M059J (cell line): ENCODE measurements around the gene SLC5A11. TPM values are rescaled to one million over a fixed set of nuclear protein-coding genes. Genes with fewer than 3 reads are reported as not detected.
"Not testable (repeated sequence)": the region's sequence is repeated elsewhere in the genome, so short reads cannot be mapped to it uniquely, and the experiment has no call there.

ENCODE experiments used
- DNase-seq: peaks from one replicate; pipeline ENCODE4 v3.0.0-alpha.2; 2012; ENCODE audit warnings: low read depth
- total RNA-seq: library from RNA; depleted of rRNA; stranded (reverse); fragments of >200 nt; shearing (Covaris generic); gene quantifications from 2 replicates; pipeline ENCODE4 v1.2.3, GENCODE V29; 2014; rRNA removed

The SLC5A11 gene
- not detected in 2 replicates for total RNA-seq

GRCh38 chr16:24845726-24846547, at the start of gene SLC5A11:
TSS of gene SLC5A11 (plus strand) at chr16:24845963. CDS start at chr16:24858644, 12,681 bp downstream.
- no peak for DNase-seq

- peak; percentile 28 for DNase-seq
Observed at GRCh38 chr16:24800586-24800985, 45.2 kb upstream of the SLC5A11 start.

GRCh38 chr16:24801761-24802302, 43.9 kb upstream of the SLC5A11 start:
- DNase-seq: no peak

DNA sequence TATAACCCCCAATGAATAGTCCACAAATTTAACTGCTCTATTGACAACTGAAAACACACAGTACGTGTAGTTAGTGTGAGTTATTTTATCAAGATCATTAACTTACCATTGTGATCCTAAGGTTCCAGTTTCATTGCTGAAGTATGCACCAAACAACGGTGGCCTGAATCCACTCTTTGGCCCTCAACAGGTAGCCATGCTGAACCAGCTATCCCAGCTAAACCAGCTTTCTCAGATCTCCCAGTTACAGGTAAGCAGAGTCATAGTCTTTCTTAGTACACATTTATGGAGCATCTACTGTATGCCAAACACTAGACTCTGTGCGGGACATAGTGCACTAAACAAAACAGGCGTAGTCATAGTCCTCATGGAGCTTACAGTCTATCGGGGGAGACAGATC, 40.3 kb upstream of the SLC5A11 start:
- DNase-seq: no peak

DNA sequence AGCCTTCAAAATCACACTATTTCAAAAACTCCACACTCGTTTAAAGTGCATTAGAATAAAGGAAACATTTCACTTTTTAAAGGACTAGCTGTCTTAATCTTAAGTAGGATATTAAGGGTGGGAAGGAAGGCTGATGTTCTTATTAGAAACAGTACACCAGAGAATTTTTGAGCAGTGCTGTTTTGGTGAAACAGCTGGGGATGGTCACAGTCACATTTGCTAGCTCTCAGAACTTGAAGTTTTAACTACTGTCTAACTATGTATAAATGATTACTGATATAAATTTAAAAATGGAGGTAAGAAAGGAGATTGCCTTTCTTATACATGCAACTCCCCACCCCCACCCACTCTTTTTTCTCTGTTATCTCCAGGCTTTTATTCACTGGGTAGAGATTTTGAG, 38.5 kb upstream of the SLC5A11 start:
- DNase-seq: no peak

- no peak for DNase-seq
Observed at GRCh38 chr16:24810951-24811843, 34.6 kb upstream of the SLC5A11 start.

DNA sequence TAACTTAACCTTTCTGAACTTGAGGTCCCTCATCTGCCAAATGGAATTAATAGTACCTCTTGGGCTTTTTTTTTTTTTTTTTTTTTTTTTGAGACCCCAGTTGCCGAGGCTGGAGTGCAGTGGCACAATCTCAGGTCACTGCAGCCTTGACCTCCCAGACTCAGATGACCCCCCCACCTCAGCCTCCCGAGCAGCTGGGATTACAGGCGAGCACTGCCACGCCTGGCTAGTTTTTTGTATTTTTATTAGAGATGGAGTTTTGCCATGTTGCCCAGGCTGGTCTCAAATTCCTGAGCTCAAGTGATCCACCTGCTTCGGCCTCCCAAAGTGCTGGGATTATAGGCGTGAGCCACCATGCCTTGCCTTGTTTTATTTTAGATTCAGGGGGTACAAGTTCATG, 33.0 kb upstream of the SLC5A11 start:
- not testable (repeated sequence) for DNase-seq

GRCh38 chr16:24815021-24815420, 30.7 kb upstream of the SLC5A11 start:
- DNase-seq: no peak

DNA sequence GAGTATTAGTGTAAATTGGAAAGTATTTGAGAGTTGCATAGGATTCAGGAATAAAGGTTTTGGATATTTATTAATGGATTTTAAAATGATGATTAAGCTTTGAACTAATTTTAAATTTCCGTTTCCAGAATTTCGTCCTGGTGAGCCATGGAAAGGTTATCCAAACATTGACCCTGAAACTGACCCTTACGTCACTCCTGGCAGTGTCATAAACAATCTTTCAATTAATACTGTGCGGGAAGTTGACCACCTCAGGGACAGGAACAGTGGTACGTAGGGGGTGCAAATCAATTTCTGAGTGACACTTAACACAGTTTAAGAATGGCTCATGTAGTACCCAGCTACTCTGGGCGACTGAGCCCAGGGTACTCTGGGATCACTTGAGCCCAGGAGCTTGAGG, 29.1 kb upstream of the SLC5A11 start:
- DNase-seq: no peak

DNA sequence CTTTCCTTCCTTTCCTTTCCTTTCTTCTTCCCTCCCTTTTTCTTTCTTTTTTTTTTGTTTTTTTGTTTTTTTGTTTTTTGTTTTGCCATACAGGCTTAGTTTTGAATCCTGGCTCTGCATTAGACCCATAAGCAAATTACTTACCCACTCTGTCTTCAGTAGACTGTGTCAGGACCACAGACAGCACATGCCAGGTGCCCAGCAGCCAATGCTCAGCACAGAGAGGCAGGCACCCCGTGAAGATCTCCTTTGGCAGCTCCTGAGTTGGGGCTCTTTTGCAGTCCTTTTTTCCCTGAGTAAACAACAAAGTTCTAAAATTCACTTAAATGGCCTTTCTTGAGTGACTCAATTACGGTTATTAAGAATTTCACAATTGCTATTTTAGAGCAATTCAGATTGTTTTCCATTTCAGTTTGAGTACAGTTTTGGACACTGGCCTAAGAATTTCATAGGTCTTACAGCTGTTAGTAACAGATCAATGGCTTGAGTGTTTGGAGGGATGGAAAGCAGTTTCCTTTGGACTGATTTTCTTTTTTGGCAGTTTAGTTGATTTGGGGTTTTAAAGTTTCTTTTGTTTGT, 26.2 kb upstream of the SLC5A11 start:
- DNase-seq: no peak

- DNase-seq: no peak
Observed at GRCh38 chr16:24820522-24820921, 25.2 kb upstream of the SLC5A11 start.

- no peak for DNase-seq
Observed at GRCh38 chr16:24821129-24821528, 24.6 kb upstream of the SLC5A11 start.

DNA sequence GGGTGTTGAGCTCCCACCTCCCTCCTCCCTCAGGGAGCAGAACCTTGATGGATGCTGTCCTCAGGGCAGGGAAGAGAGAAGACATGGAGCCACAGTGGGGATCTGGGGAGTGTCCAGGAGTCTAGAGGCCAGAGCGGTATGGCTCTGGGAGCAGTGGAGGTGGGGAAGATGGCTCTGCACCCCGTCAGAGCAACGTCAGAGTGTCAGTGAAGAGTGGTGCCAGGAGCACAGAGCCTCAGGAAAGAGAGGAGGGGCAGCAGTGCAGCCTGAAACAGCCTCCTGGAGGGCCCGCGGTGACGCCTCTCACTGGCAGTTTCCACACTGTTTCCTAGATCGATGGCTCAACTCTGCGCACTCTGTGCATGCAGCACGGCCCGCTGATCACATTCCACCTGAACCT, 23.2 kb upstream of the SLC5A11 start:
- DNase-seq: no peak

DNA sequence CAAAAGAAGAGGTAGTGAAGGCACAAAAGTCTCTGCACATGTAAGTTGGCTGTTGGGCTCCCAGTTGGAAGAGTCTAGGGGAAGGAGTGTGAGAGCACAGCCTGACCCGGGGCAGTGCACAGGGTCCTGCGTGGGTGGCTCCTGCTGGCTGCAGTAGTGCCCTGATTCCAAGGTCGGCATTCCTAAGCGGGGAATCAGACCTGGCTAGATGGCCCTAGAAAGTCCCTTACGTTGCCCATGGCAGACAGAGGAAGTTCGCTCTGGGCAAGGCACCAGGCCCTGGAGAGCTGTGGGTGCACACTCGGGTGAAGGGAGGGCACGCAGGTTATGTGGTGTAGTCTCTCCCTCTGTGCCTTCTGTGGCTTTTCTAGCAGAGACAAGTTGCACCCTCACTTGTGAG, 22.8 kb upstream of the SLC5A11 start:
- DNase-seq: no peak

DNA sequence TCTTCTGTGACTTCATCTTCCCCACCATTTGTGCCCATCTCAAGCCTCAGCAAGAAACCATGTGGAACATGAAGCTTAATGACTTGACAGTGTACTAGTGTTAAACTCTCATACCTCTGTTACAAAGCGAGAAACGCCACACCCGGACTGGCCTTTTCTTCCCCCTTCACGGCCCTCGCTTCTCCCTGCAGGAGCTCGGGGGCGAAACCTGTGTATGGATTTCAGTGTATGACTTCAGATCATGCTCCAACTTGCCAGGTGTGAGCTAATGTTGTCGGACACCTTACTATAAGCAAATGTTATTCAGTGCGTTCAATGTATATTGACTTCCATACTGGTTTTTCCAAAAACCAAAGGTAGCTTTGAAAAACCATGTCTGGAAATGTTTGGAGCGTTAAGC, 20.1 kb upstream of the SLC5A11 start:
- no peak for DNase-seq

DNA sequence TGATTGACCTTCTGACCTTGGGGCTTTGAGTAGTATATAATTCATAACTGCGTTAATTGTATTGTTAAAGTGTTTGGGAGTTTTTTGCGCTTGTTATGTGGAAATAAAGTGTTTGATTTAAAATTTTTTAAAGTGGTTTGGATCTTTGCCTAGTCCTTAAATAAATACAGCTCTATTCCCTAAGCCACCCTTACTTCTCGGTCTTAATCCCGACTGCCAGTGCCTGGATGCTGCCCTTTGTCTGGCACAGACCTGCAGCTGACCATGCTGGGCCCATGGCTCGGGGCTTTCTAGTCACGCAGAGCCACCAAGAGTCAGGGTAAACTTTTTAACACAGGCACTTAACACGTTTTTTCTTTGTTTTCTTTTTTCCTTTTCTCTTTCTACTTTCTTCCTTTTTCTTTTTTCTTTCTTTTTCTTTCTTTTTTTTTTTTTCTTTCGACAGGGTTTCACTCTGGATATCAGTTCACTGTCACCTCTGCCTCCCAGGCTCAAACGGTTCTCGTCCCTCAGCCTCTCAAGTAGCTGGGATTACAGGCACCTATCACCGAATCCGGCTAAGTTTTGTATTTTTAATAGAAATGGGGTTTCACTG, 19.6 kb upstream of the SLC5A11 start:
- DNase-seq: no peak

DNA sequence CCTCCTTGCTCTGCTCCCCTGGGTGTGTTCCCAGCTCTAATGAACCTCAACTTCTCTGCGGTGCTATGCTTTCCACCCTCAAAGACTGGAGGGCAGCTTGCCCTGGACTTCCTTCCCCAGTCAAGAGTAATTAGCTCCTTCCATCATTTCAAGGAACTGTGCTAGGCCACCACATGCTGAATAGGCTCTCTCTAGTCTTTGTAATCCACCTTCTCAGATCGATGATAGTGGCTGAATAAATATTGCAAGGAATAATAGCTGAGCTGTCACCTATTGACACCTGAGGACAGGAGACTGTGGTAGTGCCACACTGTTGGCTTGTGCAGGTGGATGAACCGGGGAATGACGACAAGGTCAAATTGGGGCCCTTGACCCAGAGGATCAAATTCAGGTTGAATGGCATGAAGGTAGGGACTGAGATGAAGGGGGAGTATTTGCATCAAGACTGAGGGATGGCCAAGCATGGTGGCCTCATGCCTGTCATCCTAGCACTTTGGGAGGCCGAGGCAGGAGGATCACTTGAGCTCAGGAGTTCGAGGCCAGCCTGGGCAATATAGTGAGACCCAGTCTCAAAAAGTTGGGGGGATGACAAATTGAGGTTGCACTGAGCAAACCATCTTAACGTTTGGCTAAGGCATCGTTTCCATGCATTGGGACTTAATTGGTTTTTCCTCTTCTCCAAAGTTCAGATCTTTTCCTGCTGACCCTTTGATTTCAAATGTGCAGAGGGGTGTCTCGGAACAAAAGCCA, 18.8 kb upstream of the SLC5A11 start:
- DNase-seq: no peak

DNA sequence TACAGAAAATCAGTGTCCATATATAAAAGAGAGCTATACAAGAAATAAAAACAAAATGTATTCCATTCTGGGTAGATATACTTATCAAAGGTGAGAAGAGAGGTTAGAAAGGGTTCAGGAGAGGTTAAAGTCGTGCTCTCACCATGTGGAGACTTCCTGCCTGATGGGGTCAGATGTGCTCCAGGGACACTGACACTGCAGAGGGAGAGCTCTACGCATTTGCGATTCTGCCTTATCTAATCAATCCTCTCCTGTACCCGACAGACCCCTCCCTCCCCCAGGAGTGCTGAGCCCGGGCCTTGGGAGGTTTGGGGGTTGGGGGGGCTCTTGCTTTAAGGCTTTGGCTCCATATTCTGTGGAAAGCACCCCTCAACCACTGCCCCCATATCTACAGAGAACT, 16.6 kb upstream of the SLC5A11 start:
- DNase-seq: no peak

GRCh38 chr16:24833352-24833751, 12.4 kb upstream of the SLC5A11 start:
- no peak for DNase-seq

DNA sequence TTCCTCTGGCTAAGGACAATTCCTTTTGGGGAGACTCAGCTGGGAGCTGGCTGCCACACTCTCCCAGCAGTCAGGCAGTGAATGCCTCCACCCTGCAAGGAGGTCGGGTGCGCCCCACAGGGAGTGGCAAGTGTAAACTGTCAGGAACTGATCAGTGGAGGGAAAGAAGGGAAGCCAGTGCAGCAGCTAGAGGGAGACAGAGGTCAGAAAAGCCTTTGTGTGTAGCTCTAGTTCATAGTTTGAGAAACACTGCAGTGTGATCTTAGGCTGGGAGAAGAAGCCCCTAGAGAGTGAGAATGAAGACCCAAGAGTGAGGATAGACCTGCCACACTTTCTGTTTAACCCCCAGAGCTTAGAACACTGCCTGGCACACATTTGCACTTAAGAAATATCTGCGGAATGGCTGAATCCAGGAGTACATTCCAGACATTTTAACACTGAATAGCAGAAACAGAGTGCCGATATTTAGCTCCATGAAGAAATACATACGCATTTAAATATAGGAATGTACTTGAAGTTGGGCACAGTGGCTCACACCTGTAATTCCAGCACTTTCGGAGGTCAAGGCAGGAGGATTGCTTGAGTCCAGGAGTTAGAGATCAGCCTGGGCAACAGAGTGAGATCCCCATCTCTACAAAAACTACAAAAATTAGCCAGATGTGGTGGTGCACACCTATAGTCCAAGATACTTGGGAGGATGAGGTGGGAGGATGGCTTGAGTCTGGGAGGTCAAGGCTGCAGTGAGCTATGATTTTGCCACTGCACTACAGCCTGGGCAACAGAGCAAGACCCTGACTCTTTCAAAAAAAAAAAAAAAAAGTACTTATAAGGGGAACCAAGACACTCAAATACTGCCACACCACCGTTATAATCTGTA, 11.1 kb upstream of the SLC5A11 start:
- DNase-seq: peak; percentile 65
